ENCODE measurements around the gene SAMD4A.

The SAMD4A gene

GRCh38 chr14:54638135-54638446 lies 71.2 kb downstream of the SAMD4A start:
- Mint-ChIP-seq H3K36me3 (ENCODE audit: low read depth) (no peaks in the 10 kb centered on the region), H3K4me3 (no peak overlapping the region), H3K27me3 (ENCODE audit: low read depth, poor library complexity) (peaks cover 10% of the 10 kb centered on the region), H3K9me3 (no peaks in the 10 kb centered on the region), H3K4me1 (peaks cover 41% of the 10 kb centered on the region), H3K27ac (no peak overlapping the region)
- peak; percentile 8 for DNase-seq
- TF ChIP-seq CTCF (IDR thresholded peaks at IDR 0.05): no peak

GRCh38 chr14:54639611-54640010 lies 72.7 kb downstream of the SAMD4A start:
- no peak for DNase-seq

GRCh38 chr14:54640506-54640905 lies 73.6 kb downstream of the SAMD4A start:
- peaks cover 50% of the 10 kb centered on the region for H3K4me1 Mint-ChIP-seq

More at GRCh38 chr14:54639611-54640010, 72.7 kb downstream of the SAMD4A start:
- Mint-ChIP-seq H3K9me3 (no peaks in the 10 kb centered on the region), H3K4me3 (no peak overlapping the region), H3K27ac (no peak overlapping the region), H3K4me1 (peaks cover 50% of the 10 kb centered on the region), H3K27me3 (ENCODE audit: low read depth, poor library complexity) (peaks cover 10% of the 10 kb centered on the region), H3K36me3 (ENCODE audit: low read depth) (no peaks in the 10 kb centered on the region)
- TF ChIP-seq CTCF (IDR thresholded peaks at IDR 0.05): no peak

GRCh38 chr14:54642121-54642520 lies 75.2 kb downstream of the SAMD4A start:
- H3K27ac Mint-ChIP-seq: peak overlapping the region; percentile 40
- no peak for DNase-seq
- H3K27me3 Mint-ChIP-seq (ENCODE audit: low read depth, poor library complexity): peaks cover 7% of the 10 kb centered on the region
- no peak overlapping the region for H3K4me3 Mint-ChIP-seq
- peaks cover 50% of the 10 kb centered on the region for H3K4me1 Mint-ChIP-seq
- no peaks in the 10 kb centered on the region for H3K36me3 Mint-ChIP-seq (ENCODE audit: low read depth)
- H3K9me3 Mint-ChIP-seq: no peaks in the 10 kb centered on the region
- TF ChIP-seq CTCF (IDR thresholded peaks at IDR 0.05): no peak

More at GRCh38 chr14:54640506-54640905, 73.6 kb downstream of the SAMD4A start:
- Mint-ChIP-seq H3K4me3 (no peak overlapping the region), H3K27ac (no peak overlapping the region), H3K36me3 (ENCODE audit: low read depth) (no peaks in the 10 kb centered on the region), H3K27me3 (ENCODE audit: low read depth, poor library complexity) (peaks cover 10% of the 10 kb centered on the region), H3K9me3 (no peaks in the 10 kb centered on the region)
- DNase-seq: no peak
- no peak for TF ChIP-seq CTCF (IDR thresholded peaks at IDR 0.05)

- Mint-ChIP-seq H3K36me3 (ENCODE audit: low read depth) (no peaks in the 10 kb centered on the region), H3K9me3 (no peaks in the 10 kb centered on the region), H3K27ac (peak overlapping the region; percentile 50), H3K4me3 (no peak overlapping the region), H3K4me1 (peaks cover 42% of the 10 kb centered on the region), H3K27me3 (ENCODE audit: low read depth, poor library complexity) (peaks cover 5% of the 10 kb centered on the region)
- no peak for DNase-seq
- TF ChIP-seq CTCF (IDR thresholded peaks at IDR 0.05): no peak
Measured at GRCh38 chr14:54642801-54643695, 76.1 kb downstream of the SAMD4A start.

- peak overlapping the region; percentile 50 for H3K27ac Mint-ChIP-seq
- H3K36me3 Mint-ChIP-seq (ENCODE audit: low read depth): no peaks in the 10 kb centered on the region
- TF ChIP-seq CTCF (IDR thresholded peaks at IDR 0.05): no peak
- peaks cover 37% of the 10 kb centered on the region for H3K4me1 Mint-ChIP-seq
- H3K4me3 Mint-ChIP-seq: no peak overlapping the region
- H3K27me3 Mint-ChIP-seq (ENCODE audit: low read depth, poor library complexity): peaks cover 4% of the 10 kb centered on the region
- no peak for DNase-seq
- no peaks in the 10 kb centered on the region for H3K9me3 Mint-ChIP-seq
Measured at GRCh38 chr14:54643696-54644176, 76.8 kb downstream of the SAMD4A start.

Data from nephron progenitor cell (in vitro differentiated cells).